H1 (cell line): Measurements from ENCODE around the gene ANAPC5. TPM values are rescaled to one million over a fixed set of nuclear protein-coding genes. Genes with fewer than 3 reads are reported as not detected.

Experiments
- CTCF ChIP-seq, 3 experiments: IDR thresholded peaks; 1 replicate in 2 of 3; 2 replicates in 1 of 3; pipeline versions ENCODE4 v1.5.1 to v1.6.1; 2011; ENCODE audit warnings: low read length in 3 of 3, mild to moderate bottlenecking in 3 of 3, inconsistent platforms in 2 of 3, low read depth in 1 of 3, moderate library complexity in 1 of 3; ENCODE audit not compliant: insufficient read depth in 1 of 3; ENCODE audit errors: control extremely low read depth in 1 of 3
- HDAC2 ChIP-seq, 2 experiments: fragments of 300-600 bp in 1 of 2; sonication (generic) in 1 of 2; IDR thresholded peaks; 2 replicates each; pipeline ENCODE4 v1.6.1; 2011 to 2012; ENCODE audit warnings: low read depth in 2 of 2, low read length in 2 of 2, mild to moderate bottlenecking in 2 of 2, moderate library complexity in 2 of 2, borderline replicate concordance in 1 of 2, inconsistent platforms in 1 of 2
- JUN ChIP-seq: IDR thresholded peaks from 2 replicates; pipeline ENCODE4 v1.6.1; 2011; ENCODE audit warnings: low read depth, mild to moderate bottlenecking, improper control_type of control experiment, low read length
- MAFK ChIP-seq: IDR thresholded peaks from 2 replicates; pipeline ENCODE4 v1.6.1; 2012; ENCODE audit warnings: low read depth, mild to moderate bottlenecking, improper control_type of control experiment, low read length
- SP1 ChIP-seq: IDR thresholded peaks from 2 replicates; pipeline ENCODE4 v1.6.1; 2011; ENCODE audit warnings: low read depth, low read length
- TAF7 ChIP-seq: optimal IDR thresholded peaks from 2 replicates; pipeline ENCODE3; 2011; ENCODE audit warnings: low read depth, mild to moderate bottlenecking, inconsistent platforms, low read length, moderate library complexity, borderline replicate concordance
- USF2 ChIP-seq: IDR thresholded peaks from 2 replicates; pipeline ENCODE4 v1.6.1; 2011; ENCODE audit warnings: low read length, improper control_type of control experiment
- YY1 ChIP-seq: IDR thresholded peaks from 2 replicates; pipeline ENCODE4 v1.6.1; 2011; ENCODE audit warnings: low read depth, mild to moderate bottlenecking, low read length
- ZNF274 ChIP-seq: IDR thresholded peaks from 2 replicates; pipeline ENCODE4 v1.7.0; 2012; ENCODE audit warnings: low read length, borderline replicate concordance; ENCODE audit errors: extremely low read depth
- polyA plus RNA-seq, 7 experiments: library from polyadenylated mRNA; depleted of rRNA in 3 of 7; stranded (reverse) in 5 of 7; unstranded in 2 of 7; fragments of >200 nt in 5 of 7; fragments of 200-250 nt in 2 of 7; gene quantifications; 1 replicate in 5 of 7; 2 replicates in 1 of 7; 4 replicates in 1 of 7; pipeline versions ENCODE4 v1.2.1 to v1.2.3, GENCODE V29; 2011 to 2013; ENCODE audit warnings: missing spikeins in 2 of 7, mixed read lengths in 2 of 7
- total RNA-seq: library from RNA; stranded (reverse); fragmentation: NEBNext Ultra II Directional; extraction: Animal tissue kit (Norgen Biotek cat#: 25700); gene quantifications from 2 replicates; pipeline ENCODE4 v1.2.1, GENCODE V29; 2021

ANAPC5 gene
- total and polyA plus RNA-seq, 2 of the 8 experiments (the other 6 are each of a cell fraction or from before 2014, with no cell fraction given): 103 to 127 TPM

GRCh38 chr12:121383601-121384021 is 31.4 kb upstream of the ANAPC5 start (continued):
- TF ChIP-seq ZNF274 (no peak), MAFK (no peak), USF2 (no peak), TAF7 (no peak), YY1 (no peak), HDAC2 (IDR thresholded peaks at IDR 0.05; ENCODE audit: borderline replicate concordance in 1 of 2, low read depth in 2 of 2, low read length in 2 of 2) (no peak), JUN (no peak), SP1 (no peak), CTCF (IDR thresholded peaks at IDR 0.05; ENCODE audit: control extremely low read depth in 1 of 3, insufficient read depth in 1 of 3, low read depth in 1 of 3, low read length in 3 of 3) (peak; percentile 14 to 32 (median 21); a peak in 2 of 4 replicates)
